ENCODE measurements around the gene ARMC5.
A peak's percentile ranks its signal among the peaks of the same experiment; 100 is the strongest.
"Not testable (repeated sequence)": the region's sequence is repeated elsewhere in the genome, so short reads cannot be mapped to it uniquely, and the experiment has no call there.

Gene ARMC5

GRCh38 chr16:31430380-31431052, 28.8 kb upstream of the ARMC5 start:
- H3K9me3 ChIP-seq (ENCODE audit: control insufficient read depth, low read length): no peaks in the 10 kb centered on the region
- no peaks in the 10 kb centered on the region for H3K36me3 ChIP-seq (ENCODE audit: control insufficient read depth, insufficient read depth, low read length)
- WGBS, 2 experiments (ENCODE audit: insufficient coverage in 2 of 2): 19 to 29% methylated on average over 3 of the region's 5 CpGs
- H3K4me3 ChIP-seq (ENCODE audit: extremely low read depth, insufficient read depth, low read length, poor library complexity, severe bottlenecking): no peak overlapping the region
- H3K4me1 ChIP-seq (ENCODE audit: control insufficient read depth, insufficient read depth, low read length, poor library complexity, severe bottlenecking): no peaks in the 10 kb centered on the region
- H3K27ac ChIP-seq (ENCODE audit: low read depth, low read length, severe bottlenecking): no peak overlapping the region

DNA sequence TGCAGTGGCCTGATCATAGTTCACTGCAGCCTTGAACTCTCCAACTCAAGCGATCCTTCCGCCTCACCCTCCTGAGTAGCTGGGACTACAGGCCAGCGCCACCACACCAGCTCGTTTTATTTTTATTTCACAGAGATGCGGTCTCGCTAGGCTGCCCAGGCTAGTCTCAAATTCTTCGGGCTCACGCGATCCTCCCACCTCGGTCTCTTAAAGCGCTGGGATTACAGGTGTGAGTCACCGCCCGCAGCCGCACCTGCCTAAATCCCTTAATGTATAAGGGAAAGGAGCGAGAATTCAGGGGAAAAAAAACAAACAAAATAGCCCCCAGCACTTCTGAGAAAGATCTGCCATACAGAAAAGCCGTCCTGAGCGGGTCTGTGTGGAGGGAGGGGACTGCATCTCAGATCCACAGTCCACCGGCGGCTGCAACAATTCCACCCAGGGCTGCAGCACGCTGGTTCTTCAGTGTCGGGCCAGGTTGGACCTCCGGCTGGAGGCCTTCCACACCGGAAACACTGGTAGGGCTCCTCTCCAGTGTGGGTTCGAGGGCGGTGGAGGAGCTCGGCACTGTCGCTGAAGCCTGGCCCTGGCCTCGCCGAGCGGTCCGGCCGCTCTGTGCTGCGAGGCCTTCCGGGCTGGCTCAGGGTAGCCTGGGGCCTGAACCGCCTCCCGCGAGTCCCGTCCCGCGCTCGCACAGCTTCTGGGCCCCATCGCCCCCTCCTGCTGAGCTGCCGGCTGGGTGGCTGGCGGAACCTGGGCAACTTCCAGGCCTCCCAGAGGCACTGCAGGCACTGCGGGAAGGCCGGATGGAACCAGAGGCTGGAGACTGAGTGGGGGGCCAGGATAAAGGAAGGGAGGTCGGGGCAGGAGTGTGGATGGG, 23.7 kb upstream of the ARMC5 start:
- no peaks in the 10 kb centered on the region for H3K4me1 ChIP-seq (ENCODE audit: control insufficient read depth, insufficient read depth, low read length, poor library complexity, severe bottlenecking)
- no peak overlapping the region for H3K4me3 ChIP-seq (ENCODE audit: extremely low read depth, insufficient read depth, low read length, poor library complexity, severe bottlenecking)
- H3K9me3 ChIP-seq (ENCODE audit: control insufficient read depth, low read length): no peaks in the 10 kb centered on the region
- no peaks in the 10 kb centered on the region for H3K36me3 ChIP-seq (ENCODE audit: control insufficient read depth, insufficient read depth, low read length)
- no peak overlapping the region for H3K27ac ChIP-seq (ENCODE audit: low read depth, low read length, severe bottlenecking)
- 91 to 93% methylated on average over 35 to 46 of the region's 47 CpGs for WGBS, 2 experiments (ENCODE audit: insufficient coverage in 2 of 2)

GRCh38 chr16:31436221-31437045, 22.9 kb upstream of the ARMC5 start:
- Histone ChIP-seq H3K9me3 (ENCODE audit: control insufficient read depth, low read length) (no peaks in the 10 kb centered on the region), H3K36me3 (ENCODE audit: control insufficient read depth, insufficient read depth, low read length) (no peaks in the 10 kb centered on the region), H3K4me1 (ENCODE audit: control insufficient read depth, insufficient read depth, low read length, poor library complexity, severe bottlenecking) (no peaks in the 10 kb centered on the region), H3K27ac (ENCODE audit: low read depth, low read length, severe bottlenecking) (no peak overlapping the region), H3K4me3 (ENCODE audit: extremely low read depth, insufficient read depth, low read length, poor library complexity, severe bottlenecking) (no peak overlapping the region)
- 93 to 94% methylated on average over 42 to 44 of the region's 44 CpGs for WGBS, 2 experiments (ENCODE audit: insufficient coverage in 2 of 2)

DNA sequence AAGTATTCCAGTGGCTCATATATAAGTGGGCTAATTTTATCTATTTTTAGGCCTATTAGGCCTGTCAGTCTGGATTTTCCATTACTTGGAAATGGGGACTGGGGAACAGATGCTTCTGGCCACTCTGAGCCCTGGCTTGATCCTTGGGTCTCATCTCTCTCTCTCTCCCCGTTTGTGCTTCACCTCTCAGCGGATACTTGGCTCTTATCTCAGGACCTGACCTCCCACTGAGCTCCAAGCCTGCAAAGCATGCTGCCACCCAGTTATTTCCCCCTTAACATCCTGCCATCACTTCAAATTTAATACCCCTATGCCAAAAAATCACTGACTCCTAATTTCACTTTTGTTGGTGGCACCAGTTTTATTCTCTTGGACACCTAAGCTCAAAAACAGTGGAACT, 20.9 kb upstream of the ARMC5 start:
- H3K4me1 ChIP-seq (ENCODE audit: control insufficient read depth, insufficient read depth, low read length, poor library complexity, severe bottlenecking): no peaks in the 10 kb centered on the region
- WGBS, 2 experiments (ENCODE audit: insufficient coverage in 2 of 2): 31 to 47% methylated on average over 2 of the region's 2 CpGs
- H3K36me3 ChIP-seq (ENCODE audit: control insufficient read depth, insufficient read depth, low read length): no peaks in the 10 kb centered on the region
- no peaks in the 10 kb centered on the region for H3K9me3 ChIP-seq (ENCODE audit: control insufficient read depth, low read length)
- H3K27ac ChIP-seq (ENCODE audit: low read depth, low read length, severe bottlenecking): no peak overlapping the region
- H3K4me3 ChIP-seq (ENCODE audit: extremely low read depth, insufficient read depth, low read length, poor library complexity, severe bottlenecking): no peak overlapping the region

GRCh38 chr16:31439023-31439422, 20.3 kb upstream of the ARMC5 start:
- H3K9me3 ChIP-seq (ENCODE audit: control insufficient read depth, low read length); H3K4me3 ChIP-seq (ENCODE audit: extremely low read depth, insufficient read depth, low read length, poor library complexity, severe bottlenecking); H3K27ac ChIP-seq (ENCODE audit: low read depth, low read length, severe bottlenecking); H3K36me3 ChIP-seq (ENCODE audit: control insufficient read depth, insufficient read depth, low read length); H3K4me1 ChIP-seq (ENCODE audit: control insufficient read depth, insufficient read depth, low read length, poor library complexity, severe bottlenecking): not testable (repeated sequence)
- WGBS, 2 experiments (ENCODE audit: insufficient coverage in 2 of 2): 72% methylated on average over 2 of the region's 4 CpGs; no CpG with 5 or more reads in 1 of the 2 experiments

- no peak overlapping the region for H3K4me3 ChIP-seq (ENCODE audit: extremely low read depth, insufficient read depth, low read length, poor library complexity, severe bottlenecking)
- no peak overlapping the region for H3K27ac ChIP-seq (ENCODE audit: low read depth, low read length, severe bottlenecking)
- H3K9me3 ChIP-seq (ENCODE audit: control insufficient read depth, low read length): no peaks in the 10 kb centered on the region
- H3K36me3 ChIP-seq (ENCODE audit: control insufficient read depth, insufficient read depth, low read length): no peaks in the 10 kb centered on the region
- WGBS, 2 experiments (ENCODE audit: insufficient coverage in 2 of 2): 80% methylated on average over 2 of the region's 3 CpGs; no CpG with 5 or more reads in 1 of the 2 experiments
- H3K4me1 ChIP-seq (ENCODE audit: control insufficient read depth, insufficient read depth, low read length, poor library complexity, severe bottlenecking): no peaks in the 10 kb centered on the region
Observed at GRCh38 chr16:31439519-31439918, 19.8 kb upstream of the ARMC5 start.

DNA sequence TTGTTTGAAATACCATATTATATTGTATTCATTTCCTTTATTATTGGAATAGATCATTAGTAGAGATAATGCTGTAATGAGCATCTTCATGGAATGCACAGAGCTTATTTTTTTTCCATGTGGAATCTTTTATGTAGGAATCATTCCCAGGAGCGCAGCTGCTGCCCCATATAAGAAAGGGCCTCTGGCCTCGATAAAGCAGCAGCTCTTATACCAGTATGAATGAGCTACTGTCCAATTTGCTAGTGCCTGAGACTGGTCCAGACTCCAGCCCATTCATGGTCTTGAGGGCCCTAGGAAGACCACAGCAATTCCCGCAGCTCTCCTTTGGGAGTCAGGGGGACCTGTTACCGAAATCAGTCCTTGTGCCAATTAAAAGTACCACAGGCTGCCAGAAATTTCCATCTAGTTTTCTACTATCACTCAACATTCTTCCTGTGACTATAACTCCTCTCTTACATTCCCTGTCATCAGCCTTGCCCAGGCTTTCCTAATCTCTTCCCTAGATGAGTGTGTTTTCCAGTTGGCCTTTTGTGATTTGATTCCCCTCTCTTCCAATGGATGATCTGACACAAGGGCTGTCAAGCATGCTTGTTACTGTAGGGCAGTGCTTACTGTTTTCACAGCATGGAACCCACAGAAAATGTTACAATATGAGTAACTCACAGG, 18.7 kb upstream of the ARMC5 start:
- Histone ChIP-seq H3K4me1 (ENCODE audit: control insufficient read depth, insufficient read depth, low read length, poor library complexity, severe bottlenecking) (no peaks in the 10 kb centered on the region), H3K36me3 (ENCODE audit: control insufficient read depth, insufficient read depth, low read length) (no peaks in the 10 kb centered on the region), H3K27ac (ENCODE audit: low read depth, low read length, severe bottlenecking) (no peak overlapping the region), H3K4me3 (ENCODE audit: extremely low read depth, insufficient read depth, low read length, poor library complexity, severe bottlenecking) (no peak overlapping the region), H3K9me3 (ENCODE audit: control insufficient read depth, low read length) (no peaks in the 10 kb centered on the region)
- WGBS, 2 experiments (ENCODE audit: insufficient coverage in 2 of 2): 87 to 92% methylated on average over 4 of the region's 4 CpGs

GRCh38 chr16:31441956-31442355, 17.3 kb upstream of the ARMC5 start:
- Histone ChIP-seq H3K9me3 (ENCODE audit: control insufficient read depth, low read length) (no peaks in the 10 kb centered on the region), H3K4me3 (ENCODE audit: extremely low read depth, insufficient read depth, low read length, poor library complexity, severe bottlenecking) (peak overlapping the region; percentile 57), H3K4me1 (ENCODE audit: control insufficient read depth, insufficient read depth, low read length, poor library complexity, severe bottlenecking) (no peaks in the 10 kb centered on the region), H3K36me3 (ENCODE audit: control insufficient read depth, insufficient read depth, low read length) (no peaks in the 10 kb centered on the region), H3K27ac (ENCODE audit: low read depth, low read length, severe bottlenecking) (no peak overlapping the region)
- WGBS, 2 experiments (ENCODE audit: insufficient coverage in 2 of 2): 96% methylated on average over 15 to 20 of the region's 34 CpGs

GRCh38 chr16:31445931-31446330, 13.4 kb upstream of the ARMC5 start:
- WGBS, 2 experiments (ENCODE audit: insufficient coverage in 2 of 2): 90 to 95% methylated on average over 2 to 4 of the region's 6 CpGs
- not testable (repeated sequence) for H3K4me1 ChIP-seq (ENCODE audit: control insufficient read depth, insufficient read depth, low read length, poor library complexity, severe bottlenecking); H3K9me3 ChIP-seq (ENCODE audit: control insufficient read depth, low read length); H3K27ac ChIP-seq (ENCODE audit: low read depth, low read length, severe bottlenecking); H3K4me3 ChIP-seq (ENCODE audit: extremely low read depth, insufficient read depth, low read length, poor library complexity, severe bottlenecking); H3K36me3 ChIP-seq (ENCODE audit: control insufficient read depth, insufficient read depth, low read length)

- peaks cover 28% of the 10 kb centered on the region for H3K4me1 ChIP-seq (ENCODE audit: control insufficient read depth, insufficient read depth, low read length, poor library complexity, severe bottlenecking)
- WGBS, 2 experiments (ENCODE audit: insufficient coverage in 2 of 2): 83 to 100% methylated on average over 2 of the region's 5 CpGs
- peaks cover 7% of the 10 kb centered on the region for H3K36me3 ChIP-seq (ENCODE audit: control insufficient read depth, insufficient read depth, low read length)
- no peak overlapping the region for H3K27ac ChIP-seq (ENCODE audit: low read depth, low read length, severe bottlenecking)
- no peak overlapping the region for H3K4me3 ChIP-seq (ENCODE audit: extremely low read depth, insufficient read depth, low read length, poor library complexity, severe bottlenecking)
- H3K9me3 ChIP-seq (ENCODE audit: control insufficient read depth, low read length): no peaks in the 10 kb centered on the region
Observed at GRCh38 chr16:31451201-31451600, 8.1 kb upstream of the ARMC5 start.
